H1 (cell line): ENCODE data around the gene VWA3B. TPM values are rescaled to one million over a fixed set of nuclear protein-coding genes. Genes with fewer than 3 reads are reported as not detected.

Source experiments
- NRF1 ChIP-seq: IDR thresholded peaks from 2 replicates; pipeline ENCODE4 v1.6.1; 2011; ENCODE audit warnings: mild to moderate bottlenecking, low read depth, low read length, improper control_type of control experiment
- SP4 ChIP-seq: IDR thresholded peaks from 2 replicates; pipeline ENCODE4 v1.6.1; 2012; ENCODE audit warnings: low read length, inconsistent platforms
- YY1 ChIP-seq: IDR thresholded peaks from 2 replicates; pipeline ENCODE4 v1.6.1; 2011; ENCODE audit warnings: low read depth, mild to moderate bottlenecking, low read length
- polyA plus RNA-seq, 7 experiments: library from polyadenylated mRNA; depleted of rRNA in 3 of 7; stranded (reverse) in 5 of 7; unstranded in 2 of 7; fragments of >200 nt in 5 of 7; fragments of 200-250 nt in 2 of 7; gene quantifications; 1 replicate in 5 of 7; 2 replicates in 1 of 7; 4 replicates in 1 of 7; pipeline versions ENCODE4 v1.2.1 to v1.2.3, GENCODE V29; 2011 to 2013; ENCODE audit warnings: missing spikeins in 2 of 7, mixed read lengths in 2 of 7
- total RNA-seq: library from RNA; stranded (reverse); fragmentation: NEBNext Ultra II Directional; extraction: Animal tissue kit (Norgen Biotek cat#: 25700); gene quantifications from 2 replicates; pipeline ENCODE4 v1.2.1, GENCODE V29; 2021

VWA3B gene
- total and polyA plus RNA-seq, 2 of the 8 experiments (the other 6 are each of a cell fraction or from before 2014, with no cell fraction given), result not detected

DNA sequence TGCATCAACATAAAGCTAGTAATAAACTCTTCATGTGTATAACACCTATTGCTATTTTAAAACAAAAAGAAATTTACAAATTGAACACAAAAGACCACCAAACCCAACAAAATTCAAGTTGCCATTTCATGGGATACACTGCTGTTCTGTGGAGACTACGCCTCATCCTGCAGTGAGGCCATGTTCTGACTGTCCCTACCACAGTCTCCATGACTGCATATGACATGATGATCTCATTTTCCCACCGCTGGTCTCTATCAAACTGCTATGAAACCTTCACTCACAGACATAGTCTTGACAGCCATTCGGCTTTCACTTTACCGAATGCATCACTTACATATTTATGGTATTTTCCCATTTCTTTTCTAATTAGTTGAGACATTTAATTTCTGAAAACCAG, 21.2 kb upstream of the VWA3B start (continued):
- TF ChIP-seq YY1 (no peak), SP4 (no peak), NRF1 (no peak)
